ENCODE measurements around the gene GLYATL1. TPM values are rescaled to one million over a fixed set of nuclear protein-coding genes. Genes with fewer than 3 reads are reported as not detected.
A peak's percentile ranks its signal among the peaks of the same experiment; 100 is the strongest.

The GLYATL1 gene
- total and polyA plus RNA-seq, 2 of the 13 experiments (the other 11 are each of a cell fraction or from before 2014, with no cell fraction given): 0.17 TPM; not detected in 1

DNA sequence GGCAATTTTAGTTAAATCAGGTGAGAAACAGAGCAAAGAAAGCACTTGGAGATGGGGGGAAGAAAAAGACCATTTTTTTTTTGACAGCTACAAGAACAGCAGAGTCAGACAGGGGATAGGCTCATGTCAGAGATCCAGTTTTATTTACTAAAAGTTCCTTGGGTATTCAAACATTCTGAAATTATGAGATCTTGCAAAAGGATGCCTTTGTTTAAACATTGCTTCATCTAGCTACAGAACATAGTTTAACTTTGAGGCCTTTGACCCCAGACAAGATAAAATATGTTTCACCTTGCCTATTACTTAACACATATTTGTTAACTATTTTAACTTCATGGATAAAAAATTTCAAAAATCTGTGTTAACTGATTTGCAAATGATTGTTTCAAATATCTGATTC is 6.4 kb downstream of the GLYATL1 start (continued):
- TF ChIP-seq, protein P1, sequence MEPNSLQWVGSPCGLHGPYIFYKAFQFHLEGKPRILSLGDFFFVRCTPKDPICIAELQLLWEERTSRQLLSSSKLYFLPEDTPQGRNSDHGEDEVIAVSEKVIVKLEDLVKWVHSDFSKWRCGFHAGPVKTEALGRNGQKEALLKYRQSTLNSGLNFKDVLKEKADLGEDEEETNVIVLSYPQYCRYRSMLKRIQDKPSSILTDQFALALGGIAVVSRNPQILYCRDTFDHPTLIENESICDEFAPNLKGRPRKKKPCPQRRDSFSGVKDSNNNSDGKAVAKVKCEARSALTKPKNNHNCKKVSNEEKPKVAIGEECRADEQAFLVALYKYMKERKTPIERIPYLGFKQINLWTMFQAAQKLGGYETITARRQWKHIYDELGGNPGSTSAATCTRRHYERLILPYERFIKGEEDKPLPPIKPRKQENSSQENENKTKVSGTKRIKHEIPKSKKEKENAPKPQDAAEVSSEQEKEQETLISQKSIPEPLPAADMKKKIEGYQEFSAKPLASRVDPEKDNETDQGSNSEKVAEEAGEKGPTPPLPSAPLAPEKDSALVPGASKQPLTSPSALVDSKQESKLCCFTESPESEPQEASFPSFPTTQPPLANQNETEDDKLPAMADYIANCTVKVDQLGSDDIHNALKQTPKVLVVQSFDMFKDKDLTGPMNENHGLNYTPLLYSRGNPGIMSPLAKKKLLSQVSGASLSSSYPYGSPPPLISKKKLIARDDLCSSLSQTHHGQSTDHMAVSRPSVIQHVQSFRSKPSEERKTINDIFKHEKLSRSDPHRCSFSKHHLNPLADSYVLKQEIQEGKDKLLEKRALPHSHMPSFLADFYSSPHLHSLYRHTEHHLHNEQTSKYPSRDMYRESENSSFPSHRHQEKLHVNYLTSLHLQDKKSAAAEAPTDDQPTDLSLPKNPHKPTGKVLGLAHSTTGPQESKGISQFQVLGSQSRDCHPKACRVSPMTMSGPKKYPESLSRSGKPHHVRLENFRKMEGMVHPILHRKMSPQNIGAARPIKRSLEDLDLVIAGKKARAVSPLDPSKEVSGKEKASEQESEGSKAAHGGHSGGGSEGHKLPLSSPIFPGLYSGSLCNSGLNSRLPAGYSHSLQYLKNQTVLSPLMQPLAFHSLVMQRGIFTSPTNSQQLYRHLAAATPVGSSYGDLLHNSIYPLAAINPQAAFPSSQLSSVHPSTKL (CRISPR knock-in tag; IDR thresholded peaks at IDR 0.05): peak; percentile 62; the same call in 1 of the 2 replicates
- TF ChIP-seq ELF4 (CRISPR knock-in tag; IDR thresholded peaks at IDR 0.05; ENCODE audit: borderline replicate concordance) (no peak), GTF3A (CRISPR knock-in tag; conservative IDR thresholded peaks at IDR 0.05) (no peak), CENPX (CRISPR knock-in tag; IDR thresholded peaks at IDR 0.05) (no peak), CEBPG (CRISPR knock-in tag; IDR thresholded peaks at IDR 0.05) (peak; percentile 66; the same call in 1 of the 2 replicates), NR2C2 (CRISPR knock-in tag; IDR thresholded peaks at IDR 0.05; ENCODE audit: borderline replicate concordance) (0 out of 2 replicates have a peak, but pooled peaks have one; percentile 35), HNF4G (IDR thresholded peaks at IDR 0.05; ENCODE audit: borderline replicate concordance, low read depth, low read length) (0 out of 2 replicates have a peak, but pooled peaks have one; percentile 21), HNF4G (CRISPR knock-in tag; IDR thresholded peaks at IDR 0.05; ENCODE audit: borderline replicate concordance, low read depth) (no peak), HMG20A (CRISPR knock-in tag; IDR thresholded peaks at IDR 0.05; ENCODE audit: borderline replicate concordance) (peak; percentile 48; the same call in 1 of the 2 replicates), PHF21A (CRISPR knock-in tag; IDR thresholded peaks at IDR 0.05) (no peak), TEAD2 (CRISPR knock-in tag; IDR thresholded peaks at IDR 0.05) (no peak), TBX3 (IDR thresholded peaks at IDR 0.05; ENCODE audit: borderline replicate concordance) (no peak), MXD4 (CRISPR knock-in tag; IDR thresholded peaks at IDR 0.05) (no peak), PRPF4 (IDR thresholded peaks at IDR 0.05; ENCODE audit: low read depth, low read length, poor library complexity, severe bottlenecking) (no peak), GATAD2A (CRISPR knock-in tag; IDR thresholded peaks at IDR 0.05) (peak; percentile 58), FOXJ3 (CRISPR knock-in tag; IDR thresholded peaks at IDR 0.05; ENCODE audit: borderline replicate concordance) (peak; percentile 32; the same call in 1 of the 2 replicates), FOXA3 (CRISPR knock-in tag; IDR thresholded peaks at IDR 0.05) (peak; percentile 58; the same call in 1 of the 2 replicates), ZNF782 (CRISPR knock-in tag; IDR thresholded peaks at IDR 0.05; ENCODE audit: borderline replicate concordance) (no peak), ZFP62 (CRISPR knock-in tag; IDR thresholded peaks at IDR 0.05) (no peak)
- TF ChIP-seq, protein P2, sequence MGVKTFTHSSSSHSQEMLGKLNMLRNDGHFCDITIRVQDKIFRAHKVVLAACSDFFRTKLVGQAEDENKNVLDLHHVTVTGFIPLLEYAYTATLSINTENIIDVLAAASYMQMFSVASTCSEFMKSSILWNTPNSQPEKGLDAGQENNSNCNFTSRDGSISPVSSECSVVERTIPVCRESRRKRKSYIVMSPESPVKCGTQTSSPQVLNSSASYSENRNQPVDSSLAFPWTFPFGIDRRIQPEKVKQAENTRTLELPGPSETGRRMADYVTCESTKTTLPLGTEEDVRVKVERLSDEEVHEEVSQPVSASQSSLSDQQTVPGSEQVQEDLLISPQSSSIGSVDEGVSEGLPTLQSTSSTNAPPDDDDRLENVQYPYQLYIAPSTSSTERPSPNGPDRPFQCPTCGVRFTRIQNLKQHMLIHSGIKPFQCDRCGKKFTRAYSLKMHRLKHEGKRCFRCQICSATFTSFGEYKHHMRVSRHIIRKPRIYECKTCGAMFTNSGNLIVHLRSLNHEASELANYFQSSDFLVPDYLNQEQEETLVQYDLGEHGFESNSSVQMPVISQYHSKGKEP (CRISPR knock-in tag; IDR thresholded peaks at IDR 0.05): no peak
- TF ChIP-seq, protein P3, sequence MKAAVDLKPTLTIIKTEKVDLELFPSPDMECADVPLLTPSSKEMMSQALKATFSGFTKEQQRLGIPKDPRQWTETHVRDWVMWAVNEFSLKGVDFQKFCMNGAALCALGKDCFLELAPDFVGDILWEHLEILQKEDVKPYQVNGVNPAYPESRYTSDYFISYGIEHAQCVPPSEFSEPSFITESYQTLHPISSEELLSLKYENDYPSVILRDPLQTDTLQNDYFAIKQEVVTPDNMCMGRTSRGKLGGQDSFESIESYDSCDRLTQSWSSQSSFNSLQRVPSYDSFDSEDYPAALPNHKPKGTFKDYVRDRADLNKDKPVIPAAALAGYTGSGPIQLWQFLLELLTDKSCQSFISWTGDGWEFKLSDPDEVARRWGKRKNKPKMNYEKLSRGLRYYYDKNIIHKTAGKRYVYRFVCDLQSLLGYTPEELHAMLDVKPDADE (CRISPR knock-in tag; IDR thresholded peaks at IDR 0.05): no peak
- TF ChIP-seq, protein P4, sequence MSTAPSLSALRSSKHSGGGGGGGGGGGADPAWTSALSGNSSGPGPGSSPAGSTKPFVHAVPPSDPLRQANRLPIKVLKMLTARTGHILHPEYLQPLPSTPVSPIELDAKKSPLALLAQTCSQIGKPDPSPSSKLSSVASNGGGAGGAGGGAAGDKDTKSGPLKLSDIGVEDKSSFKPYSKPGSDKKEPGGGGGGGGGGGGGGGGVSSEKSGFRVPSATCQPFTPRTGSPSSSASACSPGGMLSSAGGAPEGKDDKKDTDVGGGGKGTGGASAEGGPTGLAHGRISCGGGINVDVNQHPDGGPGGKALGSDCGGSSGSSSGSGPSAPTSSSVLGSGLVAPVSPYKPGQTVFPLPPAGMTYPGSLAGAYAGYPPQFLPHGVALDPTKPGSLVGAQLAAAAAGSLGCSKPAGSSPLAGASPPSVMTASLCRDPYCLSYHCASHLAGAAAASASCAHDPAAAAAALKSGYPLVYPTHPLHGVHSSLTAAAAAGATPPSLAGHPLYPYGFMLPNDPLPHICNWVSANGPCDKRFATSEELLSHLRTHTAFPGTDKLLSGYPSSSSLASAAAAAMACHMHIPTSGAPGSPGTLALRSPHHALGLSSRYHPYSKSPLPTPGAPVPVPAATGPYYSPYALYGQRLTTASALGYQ (CRISPR knock-in tag; IDR thresholded peaks at IDR 0.05): no peak
